A673 (cell line): ENCODE data around the gene LRRTM3.

ENCODE experiments used
- CTCF ChIP-seq: fragments of 300-800, 200-600 bp; sonication (generic); conservative IDR thresholded peaks from 2 replicates; pipeline ENCODE4 v1.5.1; 2017; ENCODE audit warnings: low read depth, mild to moderate bottlenecking, antibody characterized with exemption, low read length, moderate library complexity, mixed read lengths
- EZH2 ChIP-seq: fragments of 200-600 bp; sonication (generic); IDR thresholded peaks from 2 replicates; pipeline ENCODE4 v1.6.1; 2017; ENCODE audit warnings: borderline replicate concordance, low read depth, mild to moderate bottlenecking, mixed read lengths, antibody characterized with exemption, low read length; ENCODE audit not compliant: poor library complexity, severe bottlenecking

GRCh38 chr10:67107670-67108069, 181.8 kb downstream of the LRRTM3 start:
- TF ChIP-seq CTCF (no peak), EZH2 (no peak)
